HL-60/S4 (cell line): ENCODE measurements around the gene CLSTN3.

Experiments
- in situ Hi-C: fragments of 300-500 bp; cut with MboI; formaldehyde crosslinking; loops from 2 replicates; pipeline ENCODE4 v1.14.3; 2022; ENCODE audit warnings: low sequenced_read_pairs

Gene CLSTN3

DNA sequence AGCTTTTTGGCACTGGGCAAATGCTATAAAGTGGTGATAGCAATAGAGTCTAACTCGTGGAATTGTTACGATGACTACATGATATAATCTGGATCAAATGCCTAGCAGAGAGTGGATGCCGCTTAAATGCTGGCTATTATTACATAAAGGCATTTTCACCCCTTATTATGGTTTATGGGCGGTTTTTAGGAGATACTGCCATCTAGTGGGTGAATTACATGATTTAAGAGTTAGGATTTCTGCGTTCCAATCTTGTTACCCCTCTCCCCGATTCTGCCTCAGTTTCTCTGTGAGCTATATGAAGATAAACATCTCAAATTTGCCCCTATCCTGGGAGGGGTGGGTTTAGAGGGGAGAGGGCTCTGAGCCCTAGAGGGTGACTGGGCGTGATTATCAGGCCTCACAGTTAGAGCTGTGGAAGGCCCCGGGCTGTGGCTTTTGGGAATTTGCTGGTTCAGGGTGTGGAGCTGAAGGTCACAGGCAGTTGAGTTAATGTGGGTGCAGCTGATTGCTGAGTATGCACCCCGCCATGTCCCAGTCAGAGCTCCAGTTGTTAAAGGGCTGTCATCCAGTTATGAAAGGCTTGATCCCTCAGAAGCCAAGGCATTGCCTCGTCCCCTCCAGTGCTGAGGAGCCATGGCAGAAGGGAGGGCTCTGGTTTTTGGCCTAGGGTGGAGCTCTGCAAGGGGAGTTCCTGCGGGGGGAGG lies 14.4 kb downstream of the CLSTN3 start:
- in situ Hi-C loops, result no loop called here

- in situ Hi-C loops, result no loop called here
These were observed 15.5 kb downstream of the CLSTN3 start for GRCh38 chr12:7145671-7146070.

DNA sequence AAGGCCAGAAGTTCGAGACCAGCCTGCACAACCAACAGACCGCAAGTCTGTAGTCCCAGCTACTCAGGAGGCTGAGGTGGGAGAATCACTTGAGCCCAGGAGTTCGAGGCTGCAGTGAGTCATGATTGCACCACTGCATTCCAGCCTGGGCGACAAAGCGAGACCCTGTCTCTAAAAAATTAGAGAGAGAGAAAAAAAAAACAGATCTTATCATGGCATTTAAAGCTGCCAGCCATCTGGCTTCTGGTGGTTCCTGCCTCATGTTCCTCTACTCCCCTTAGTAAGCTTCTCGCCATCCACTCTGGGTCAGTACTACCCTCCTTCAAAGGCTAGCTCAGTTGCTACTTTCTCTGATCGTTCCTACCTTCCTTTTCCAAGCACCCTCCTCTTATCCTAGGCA lies 16.1 kb downstream of the CLSTN3 start:
- in situ Hi-C loops, result no loop called here

DNA sequence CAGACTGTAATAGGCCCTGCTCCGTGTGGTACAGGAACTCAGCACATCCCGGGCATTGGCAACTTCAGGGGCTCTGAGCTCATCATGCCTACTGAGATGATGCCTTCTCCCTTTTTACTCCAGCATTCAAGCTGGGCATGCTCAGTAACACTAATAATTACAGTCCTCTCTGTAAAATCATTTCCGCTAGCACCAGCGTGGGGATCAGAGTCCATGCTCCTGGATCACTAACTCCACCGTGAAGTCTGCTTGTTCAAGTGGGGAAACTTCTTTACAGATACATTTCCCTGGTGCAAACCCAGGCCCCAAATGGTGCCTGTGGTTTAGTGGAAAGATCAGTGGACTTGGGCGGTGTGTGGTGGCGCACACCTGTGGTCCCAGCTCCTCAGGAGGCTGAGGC lies 16.7 kb downstream of the CLSTN3 start:
- in situ Hi-C loops, result no loop called here

DNA sequence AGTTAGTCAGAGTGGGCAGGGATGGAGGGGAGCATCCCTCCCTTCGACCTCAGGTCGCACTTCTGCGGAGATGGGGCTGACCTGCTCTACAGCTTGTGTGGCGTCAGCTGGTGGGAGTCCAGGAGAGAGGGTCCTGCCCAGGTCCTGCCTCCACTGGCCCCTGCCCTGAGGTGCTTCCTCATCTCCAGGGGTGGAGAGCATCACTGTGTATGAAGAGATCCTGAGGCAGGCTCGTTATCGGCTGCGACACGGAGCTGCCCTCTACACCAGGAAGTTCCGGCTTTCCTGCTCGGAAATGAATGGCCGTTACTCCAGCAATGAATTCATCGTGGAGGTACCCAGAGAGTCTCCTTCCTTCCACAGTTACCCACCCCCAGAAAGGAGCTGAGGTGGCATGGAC lies 20.2 kb downstream of the CLSTN3 start:
- in situ Hi-C loops, result no loop called here

GRCh38 chr12:7150841-7151240 lies 20.7 kb downstream of the CLSTN3 start:
- in situ Hi-C loops, result no loop called here

- in situ Hi-C loops, result no loop called here
These were observed 21.4 kb downstream of the CLSTN3 start for GRCh38 chr12:7151532-7151931.

- in situ Hi-C loops, result no loop called here
These were observed 22.6 kb downstream of the CLSTN3 start for GRCh38 chr12:7152818-7153217.

DNA sequence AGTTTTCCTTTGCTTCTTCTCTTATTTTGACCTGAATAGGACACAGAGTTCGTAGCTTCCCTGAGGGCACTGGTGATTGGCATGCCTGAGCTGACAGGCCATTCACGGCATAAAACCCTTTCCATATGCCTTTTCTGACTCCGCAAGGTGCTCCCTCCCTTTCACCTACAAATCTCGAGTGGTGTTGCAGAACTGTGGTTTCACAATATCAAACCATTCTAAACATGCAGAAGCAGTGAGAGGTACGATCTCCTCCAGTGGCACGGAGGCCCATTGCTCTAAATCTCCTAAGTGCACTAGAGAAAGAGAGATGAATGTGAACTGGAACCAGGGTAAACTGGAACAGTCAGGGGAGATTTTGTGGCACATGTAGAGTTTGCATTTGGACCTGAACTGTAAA lies 23.9 kb downstream of the CLSTN3 start:
- in situ Hi-C loops, result no loop called here

- in situ Hi-C loops, result no loop called here
These were observed 24.8 kb downstream of the CLSTN3 start for GRCh38 chr12:7154901-7155470.

- in situ Hi-C loops, result no loop called here
These were observed 25.4 kb downstream of the CLSTN3 start for GRCh38 chr12:7155471-7156034.

GRCh38 chr12:7156259-7157197 lies 26.4 kb downstream of the CLSTN3 start:
- in situ Hi-C loops, result no loop called here

GRCh38 chr12:7157391-7157790 lies 27.2 kb downstream of the CLSTN3 start:
- in situ Hi-C loops, result no loop called here

DNA sequence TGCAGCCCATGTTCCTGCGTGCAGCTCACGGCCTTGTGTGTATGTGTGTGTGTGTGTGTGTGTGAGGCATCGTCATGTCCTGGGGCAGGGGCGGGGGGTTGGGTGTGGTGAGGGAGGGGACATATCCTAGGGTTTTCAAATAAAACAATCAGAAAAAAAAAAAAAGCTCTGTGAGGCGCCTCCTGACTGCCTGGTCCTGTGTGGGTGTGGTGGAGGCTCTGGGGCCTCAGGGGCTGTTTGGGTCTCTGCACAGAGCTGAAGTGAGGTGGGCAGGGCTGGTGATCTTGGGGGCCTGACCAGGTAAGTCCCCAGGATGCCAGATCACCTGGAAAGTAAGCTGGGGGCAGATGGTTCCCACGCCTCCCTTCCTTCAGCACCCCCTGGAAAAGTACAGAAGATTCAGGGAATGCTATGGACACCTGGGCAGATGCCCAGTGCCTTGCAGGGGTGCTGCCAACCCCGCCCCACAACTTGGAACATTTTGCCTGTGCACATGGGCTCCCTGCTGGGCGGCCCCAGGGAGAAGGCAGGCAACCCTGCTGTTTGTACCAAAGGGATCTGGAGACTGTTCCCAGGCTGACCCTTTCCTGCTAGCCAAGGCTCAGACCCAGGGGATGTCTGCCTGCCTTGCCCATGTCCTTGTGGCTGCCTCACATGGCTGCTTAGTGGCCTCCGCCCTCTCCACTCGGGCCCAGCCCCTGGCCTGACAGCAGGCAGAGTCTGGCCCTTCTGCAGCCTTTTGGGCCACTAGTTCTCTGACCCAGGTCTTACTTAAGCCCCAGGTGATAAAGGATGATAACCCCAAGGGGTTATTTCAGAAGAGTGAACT lies 28.8 kb downstream of the CLSTN3 start:
- in situ Hi-C loops, result no loop called here

GRCh38 chr12:7160183-7160582 lies 30.0 kb downstream of the CLSTN3 start:
- in situ Hi-C loops, result no loop called here

GRCh38 chr12:7161327-7161726 lies 31.2 kb downstream of the CLSTN3 start:
- in situ Hi-C loops, result no loop called here

DNA sequence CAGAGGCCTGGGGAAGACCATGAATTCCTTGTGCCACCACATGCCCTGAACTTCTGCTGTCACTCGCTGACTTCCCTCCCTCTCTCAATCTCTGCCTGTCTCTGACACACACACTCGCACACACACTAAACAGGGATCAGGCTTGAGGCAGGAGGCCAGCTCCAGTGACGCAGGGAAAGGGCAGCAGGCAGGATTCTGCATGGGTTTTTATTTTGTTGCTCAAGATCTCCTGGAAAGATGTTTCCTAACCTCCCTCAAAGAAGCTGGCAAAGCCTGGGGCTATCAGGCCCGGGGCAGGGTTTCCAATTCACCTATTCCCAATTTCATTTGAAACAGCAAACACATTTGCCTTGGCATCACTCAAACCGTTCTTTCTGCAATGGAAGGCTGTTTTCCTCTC lies 31.6 kb downstream of the CLSTN3 start:
- in situ Hi-C loops, result no loop called here

- in situ Hi-C loops, result no loop called here
These were observed 32.5 kb downstream of the CLSTN3 start for GRCh38 chr12:7162691-7163114.

- in situ Hi-C loops, result no loop called here
These were observed 39.8 kb downstream of the CLSTN3 start for GRCh38 chr12:7169951-7170350.

DNA sequence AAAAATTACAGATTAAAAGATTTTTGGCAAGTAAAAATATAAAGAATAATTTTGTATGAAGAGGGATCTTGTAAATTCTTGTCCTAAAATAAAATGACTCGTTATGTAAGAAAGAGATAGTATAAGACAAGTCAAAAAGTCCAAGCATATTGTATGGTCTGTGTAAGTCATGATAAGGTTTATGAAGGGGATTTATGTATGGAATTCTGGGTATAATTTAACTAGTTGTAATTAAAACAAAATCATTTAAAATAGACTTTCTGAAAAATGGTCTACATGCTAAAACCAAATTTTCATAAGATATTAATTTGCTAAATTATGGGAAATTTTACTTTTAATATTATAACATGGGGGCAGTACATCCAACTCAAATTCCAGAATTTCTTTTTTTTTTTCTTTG lies 41.7 kb downstream of the CLSTN3 start:
- in situ Hi-C loops, result no loop called here

DNA sequence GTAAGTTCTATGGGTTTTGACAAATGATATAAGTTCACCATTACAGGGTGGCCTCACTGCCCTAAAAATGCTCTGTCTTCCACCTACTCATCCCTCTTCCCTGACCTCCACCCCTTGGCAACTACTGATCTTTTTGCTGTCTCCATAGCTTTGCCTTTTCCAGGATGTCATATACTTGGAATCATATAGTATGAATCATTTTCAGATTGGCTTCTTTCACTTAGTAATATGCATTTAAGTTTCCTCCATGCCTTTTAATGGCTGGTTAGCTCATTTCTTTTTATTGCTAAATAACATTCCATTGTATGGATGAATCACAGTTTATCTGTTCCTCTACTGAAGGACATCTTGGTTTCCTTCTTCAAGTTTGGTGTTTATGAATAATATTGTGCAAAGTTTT lies 45.3 kb downstream of the CLSTN3 start:
- in situ Hi-C loops, result no loop called here
